AG04450 (cell line): ENCODE data around the gene ZNF536. TPM values are rescaled to one million over a fixed set of nuclear protein-coding genes. Genes with fewer than 3 reads are reported as not detected.

Experiments
- CTCF ChIA-PET: fragments of 300-600, 350-600 bp; formaldehyde crosslinking; extraction: SDS; loops from one replicate; lab custom pipeline; 2022; ENCODE audit warnings: antibody characterized with exemption, inconsistent platforms; lab: Charles Lee
- POLR2A ChIA-PET: fragments of 350-600 bp; formaldehyde crosslinking; extraction: SDS; loops from one replicate; lab custom pipeline; 2021; ENCODE audit warnings: antibody characterized with exemption, inconsistent platforms; lab: Yijun Ruan, JAX
- DNase-seq: peaks from one replicate; pipeline ENCODE4 v3.0.0-alpha.2; 2011; ENCODE audit warnings: low read depth, low spot score
- H3K27ac ChIP-seq: one replicate; pipeline ENCODE4 v1.5.1; 2012; ENCODE audit warnings: low read depth, low read length, control low read depth
- H3K27me3 ChIP-seq: one replicate; pipeline ENCODE4 v1.6.0; 2012; ENCODE audit warnings: low read length; ENCODE audit not compliant: control insufficient read depth, insufficient read depth
- H3K4me3 ChIP-seq: 2 replicates; pipeline ENCODE4 v1.5.1; 2011; ENCODE audit warnings: mild to moderate bottlenecking, low read depth, low read length, control low read depth
- H3K9me3 ChIP-seq: 2 replicates; pipeline ENCODE4 v1.5.1; 2012; ENCODE audit warnings: low read length; ENCODE audit not compliant: control insufficient read depth, insufficient read depth
- CTCF ChIP-seq: IDR thresholded peaks from 2 replicates; pipeline ENCODE4 v1.5.1; 2011; ENCODE audit warnings: low read depth, low read length, control low read depth, inconsistent platforms
- polyA plus RNA-seq: library from polyadenylated mRNA; depleted of rRNA; stranded (reverse); fragments of >200 nt; gene quantifications from 2 replicates; pipeline ENCODE4 v1.2.3, GENCODE V29; 2011

ZNF536 gene
- polyA plus RNA-seq, 1 experiment: not detected

DNA sequence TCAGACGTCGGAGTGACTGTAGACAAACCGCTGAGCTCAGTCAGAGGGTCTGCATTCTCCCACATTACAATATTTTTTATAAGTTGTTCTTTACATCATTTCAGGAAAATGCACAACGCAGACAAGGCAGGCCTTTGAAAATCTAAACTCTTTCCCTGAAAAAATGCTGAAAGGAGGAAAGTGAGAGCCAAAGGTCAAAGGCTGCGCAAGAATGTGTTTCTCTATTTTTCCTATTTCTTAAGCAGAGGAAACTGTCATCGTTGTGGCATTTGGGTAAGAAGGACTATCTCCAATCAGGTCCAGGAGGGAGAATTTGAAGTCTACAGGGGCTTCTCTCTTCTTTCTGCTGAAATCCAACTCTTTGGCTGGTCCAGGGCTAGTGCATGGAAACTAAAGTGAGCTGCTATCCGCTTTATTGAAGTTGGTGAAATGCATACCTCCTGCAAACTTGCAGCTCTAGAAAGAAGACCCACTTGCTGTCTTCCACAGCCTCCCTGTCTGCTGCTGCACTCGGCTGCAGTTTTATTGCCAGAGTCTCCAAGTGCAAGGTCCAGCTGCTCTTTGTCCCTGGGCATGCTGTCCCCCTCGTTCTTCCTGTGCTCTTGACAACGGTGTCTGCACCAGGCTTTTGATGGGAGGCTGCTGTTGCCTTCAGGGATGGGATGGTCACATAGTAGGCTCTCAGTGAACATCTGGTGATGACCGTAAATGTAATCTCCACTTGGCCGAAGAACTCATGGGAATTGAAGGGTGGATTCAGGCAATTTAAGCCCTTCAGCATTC, 31.2 kb downstream of the ZNF536 start:
- no peaks in the 10 kb centered on the region for H3K27me3 ChIP-seq
- no peak for DNase-seq
- H3K4me3 ChIP-seq: no peak overlapping the region
- no peak overlapping the region for H3K27ac ChIP-seq
- H3K9me3 ChIP-seq: peaks cover 25% of the 10 kb centered on the region
- no peak for TF ChIP-seq CTCF
- CTCF ChIA-PET: no interaction called here
- POLR2A ChIA-PET: no interaction called here

- CTCF ChIA-PET: no interaction called here
Measured at GRCh38 chr19:30406220-30407067, 34.3 kb downstream of the ZNF536 start.

GRCh38 chr19:30407068-30407709, 35.0 kb downstream of the ZNF536 start:
- DNase-seq: no peak
- POLR2A ChIA-PET: no interaction called here
- Histone ChIP-seq H3K9me3 (peaks cover 24% of the 10 kb centered on the region), H3K4me3 (no peak overlapping the region), H3K27me3 (no peaks in the 10 kb centered on the region), H3K27ac (no peak overlapping the region)
- CTCF ChIA-PET: no interaction called here
- TF ChIP-seq CTCF: no peak

More at GRCh38 chr19:30406220-30407067, 34.3 kb downstream of the ZNF536 start:
- no peak for DNase-seq
- TF ChIP-seq CTCF: no peak
- Histone ChIP-seq H3K9me3 (peaks cover 24% of the 10 kb centered on the region), H3K4me3 (no peak overlapping the region), H3K27me3 (no peaks in the 10 kb centered on the region), H3K27ac (no peak overlapping the region)
- POLR2A ChIA-PET: no interaction called here

- Histone ChIP-seq H3K4me3 (no peak overlapping the region), H3K27ac (no peak overlapping the region), H3K9me3 (peaks cover 24% of the 10 kb centered on the region), H3K27me3 (no peaks in the 10 kb centered on the region)
- no peak for TF ChIP-seq CTCF
- CTCF ChIA-PET: no interaction called here
- DNase-seq: no peak
- POLR2A ChIA-PET: no interaction called here
Measured at GRCh38 chr19:30408734-30409301, 36.6 kb downstream of the ZNF536 start.
